Transverse colon (tissue), 4 donors: Measurements from ENCODE around the gene RP9. TPM values are rescaled to one million over a fixed set of nuclear protein-coding genes. Genes with fewer than 3 reads are reported as not detected.
A peak's percentile ranks its signal among the peaks of the same experiment; 100 is the strongest.

Experiments
- DNase-seq: peaks from one replicate; pipeline ENCODE4 v3.0.0-alpha.2; 2019
- H3K27ac ChIP-seq, 4 donors: fragments of 200-600 bp; sonication (generic); 2 replicates each; pipeline ENCODE4 v1.5.1; 2016 to 2018; ENCODE audit warnings: inconsistent platforms in 4 of 4
- H3K27me3 ChIP-seq: fragments of 200-600 bp; sonication (generic); 2 replicates; pipeline ENCODE4 v1.5.1; 2017; ENCODE audit warnings: inconsistent platforms
- H3K36me3 ChIP-seq, 4 donors: fragments of 200-600 bp; sonication (generic); 2 replicates each; pipeline ENCODE4 v1.5.1; 2017 to 2019; ENCODE audit warnings: inconsistent platforms in 4 of 4
- H3K4me1 ChIP-seq, 4 donors: fragments of 200-600 bp; sonication (generic); 2 replicates each; pipeline ENCODE4 v1.5.1; 2017 to 2020; ENCODE audit warnings: inconsistent platforms in 4 of 4
- H3K4me3 ChIP-seq, 4 donors: fragments of 200-600 bp; sonication (generic); 1 replicate in 1 of 4; 2 replicates in 3 of 4; pipeline versions ENCODE4 v1.5.1 to v1.6.1; 2017 to 2019; ENCODE audit warnings: inconsistent platforms in 4 of 4
- H3K9me3 ChIP-seq, 2 donors: fragments of 200-600 bp; sonication (generic); 2 replicates each; pipeline ENCODE4 v1.5.1; 2017 to 2019; ENCODE audit warnings: inconsistent platforms in 2 of 2
- EP300 ChIP-seq: sonication (generic); formaldehyde crosslinking; IDR thresholded peaks from one replicate; pipeline ENCODE4 v1.6.1; 2017; ENCODE audit warnings: antibody characterized with exemption, low read depth
- POLR2A ChIP-seq: fragments of 450-650 bp; IDR thresholded peaks from one replicate; pipeline ENCODE4 v1.6.1; 2016; ENCODE audit warnings: antibody characterized with exemption, mild to moderate bottlenecking, moderate library complexity
- POLR2AphosphoS5 ChIP-seq, 3 donors: sonication (generic); formaldehyde crosslinking; IDR thresholded peaks; one replicate each; pipeline ENCODE4 v1.6.1; 2016; ENCODE audit warnings: antibody characterized with exemption in 3 of 3
- WGBS, 2 donors: methylation state at CpG; one replicate each; pipeline ENCODE4 v1.1.5; 2018; ENCODE audit warnings: low coverage in 1 of 2; 5-methylcytosine and 5-hydroxymethylcytosine counted together
- in situ Hi-C, 4 donors: fragments of 200-750 bp; cut with MboI; loops; one replicate each; pipeline versions ENCODE4 v1.15.0 to v1.15.1; 2017; ENCODE audit warnings: low sequenced_read_pairs in 3 of 4, low pct_ligation_motif_present in 1 of 4, low pct_unique_long_range_greater_than_20kb in 1 of 4
- intact Hi-C: fragments of 100-400 bp; cut with DNase I; formaldehyde crosslinking; loops from one replicate; pipeline ENCODE4 v1.15.1; 2023; ENCODE audit warnings: low total_unique reads
- total RNA-seq, 4 donors: library from RNA; depleted of rRNA; stranded (reverse); fragments of >200 nt; gene quantifications; one replicate each; pipeline ENCODE4 v1.1.0, GENCODE V29; 2016
- TF ChIP-seq, protein P1 (sequence below), 5 experiments: fragments of 200-600 bp in 3 of 5; fragments of 450-650 bp in 2 of 5; sonication (generic) in 3 of 5; IDR thresholded peaks; 1 replicate in 2 of 5; 2 replicates in 3 of 5; pipeline ENCODE4 v1.5.1; 2016 to 2017; ENCODE audit warnings: antibody characterized with exemption in 5 of 5, inconsistent platforms in 3 of 5, mild to moderate bottlenecking in 2 of 5, moderate library complexity in 1 of 5

RP9 gene, protein sequence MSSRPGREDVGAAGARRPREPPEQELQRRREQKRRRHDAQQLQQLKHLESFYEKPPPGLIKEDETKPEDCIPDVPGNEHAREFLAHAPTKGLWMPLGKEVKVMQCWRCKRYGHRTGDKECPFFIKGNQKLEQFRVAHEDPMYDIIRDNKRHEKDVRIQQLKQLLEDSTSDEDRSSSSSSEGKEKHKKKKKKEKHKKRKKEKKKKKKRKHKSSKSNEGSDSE
- 10 to 100 TPM in 3 of 4 donors, 1 to 10 TPM in 1; 2.0 to 55.7 (median 14.6) TPM for total RNA-seq

DNA sequence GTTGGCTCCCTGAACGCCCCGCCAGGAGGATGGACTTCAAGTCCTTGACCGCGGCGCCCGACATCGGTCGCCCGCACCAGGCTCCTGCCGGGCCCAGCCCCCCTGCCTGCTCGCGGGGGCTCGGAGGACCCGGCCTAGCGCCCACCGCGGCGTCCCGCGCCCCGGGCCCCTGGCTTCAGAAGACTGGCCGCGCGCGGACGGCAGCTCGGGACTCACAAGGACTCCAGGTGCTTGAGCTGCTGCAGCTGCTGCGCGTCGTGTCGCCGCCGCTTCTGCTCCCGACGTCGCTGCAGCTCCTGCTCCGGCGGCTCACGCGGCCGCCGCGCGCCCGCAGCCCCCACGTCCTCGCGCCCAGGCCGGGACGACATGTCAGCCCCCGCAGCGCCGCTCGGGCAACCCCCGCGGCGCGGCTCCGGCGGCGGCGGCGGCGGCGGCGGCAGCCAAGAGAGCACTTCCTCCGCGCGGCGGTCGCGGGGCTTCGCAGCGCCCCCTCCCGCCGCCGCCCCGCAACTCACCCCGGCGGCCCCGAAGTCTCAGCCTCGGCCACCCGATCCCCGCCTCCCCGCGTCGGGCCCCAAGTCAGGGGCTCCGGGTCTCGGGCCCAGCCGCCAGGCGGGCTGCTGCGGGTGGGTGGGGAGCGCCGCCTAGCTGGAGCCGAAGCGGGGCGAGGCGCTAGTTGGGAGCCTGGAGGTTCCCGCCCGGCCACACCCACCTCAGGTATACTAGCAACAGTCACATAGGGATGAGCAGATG is at the start of gene RP9:
RP9 (minus strand) TSS at position 400 of the 753 bp plus-strand sequence; CDS start at position 368, 32 bp downstream.
- in situ Hi-C loops (loop anchor here in 1 of 4 donors (25.0 kb wide), 1 partner anchor 622 kb away; the partner anchor contains the start of genes AVL9 and LSM5), intact Hi-C loops (no loop called here)
- TF ChIP-seq EP300 (no peak), POLR2A (no peak), POLR2AphosphoS5 (IDR thresholded peaks at IDR 0.05) (no peak)
- TF ChIP-seq, protein P1, sequence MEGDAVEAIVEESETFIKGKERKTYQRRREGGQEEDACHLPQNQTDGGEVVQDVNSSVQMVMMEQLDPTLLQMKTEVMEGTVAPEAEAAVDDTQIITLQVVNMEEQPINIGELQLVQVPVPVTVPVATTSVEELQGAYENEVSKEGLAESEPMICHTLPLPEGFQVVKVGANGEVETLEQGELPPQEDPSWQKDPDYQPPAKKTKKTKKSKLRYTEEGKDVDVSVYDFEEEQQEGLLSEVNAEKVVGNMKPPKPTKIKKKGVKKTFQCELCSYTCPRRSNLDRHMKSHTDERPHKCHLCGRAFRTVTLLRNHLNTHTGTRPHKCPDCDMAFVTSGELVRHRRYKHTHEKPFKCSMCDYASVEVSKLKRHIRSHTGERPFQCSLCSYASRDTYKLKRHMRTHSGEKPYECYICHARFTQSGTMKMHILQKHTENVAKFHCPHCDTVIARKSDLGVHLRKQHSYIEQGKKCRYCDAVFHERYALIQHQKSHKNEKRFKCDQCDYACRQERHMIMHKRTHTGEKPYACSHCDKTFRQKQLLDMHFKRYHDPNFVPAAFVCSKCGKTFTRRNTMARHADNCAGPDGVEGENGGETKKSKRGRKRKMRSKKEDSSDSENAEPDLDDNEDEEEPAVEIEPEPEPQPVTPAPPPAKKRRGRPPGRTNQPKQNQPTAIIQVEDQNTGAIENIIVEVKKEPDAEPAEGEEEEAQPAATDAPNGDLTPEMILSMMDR (IDR thresholded peaks at IDR 0.05): peak; percentile 14 to 65 (median 59)

DNA sequence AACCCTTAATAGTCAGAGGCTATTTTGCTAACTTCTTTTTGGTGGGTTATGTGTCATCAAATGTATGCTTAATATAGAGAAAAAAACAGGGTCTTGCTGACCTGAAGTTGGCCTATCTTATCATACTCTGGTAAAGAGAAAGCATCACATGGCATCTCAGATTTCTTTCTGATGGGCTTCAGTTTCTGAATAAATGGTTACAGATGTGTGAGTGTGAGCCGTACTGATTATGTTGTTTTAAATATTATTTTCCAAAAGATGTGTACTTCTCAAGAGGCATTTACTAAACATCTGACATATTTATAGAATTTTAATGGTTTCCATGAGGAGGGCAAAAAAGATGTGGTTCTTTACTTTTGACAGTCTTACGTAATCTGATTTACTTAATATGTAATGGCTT is 48.6 kb upstream of the RP9 start:
- TF ChIP-seq, protein P1 (IDR thresholded peaks at IDR 0.05): no peak
- TF ChIP-seq EP300: no peak
- TF ChIP-seq POLR2A: no peak
- TF ChIP-seq POLR2AphosphoS5 (IDR thresholded peaks at IDR 0.05): no peak
- Histone ChIP-seq H3K27me3 (no peaks in the 10 kb centered on the region), H3K4me3 (no peak overlapping the region), H3K9me3 (no peaks in the 10 kb centered on the region), H3K36me3 (peaks cover 0 to 3% (median 0%) of the 10 kb centered on the region in 4 donors), H3K27ac (no peak overlapping the region), H3K4me1 (no peaks in the 10 kb centered on the region)
- DNase-seq: no peak
- intact Hi-C loops (no loop called here), in situ Hi-C loops (no loop called here)
- 50 to 95% methylated on average over 2 of the region's 2 CpGs for WGBS, 2 donors

More for the DNA sequence above, at the start of gene RP9:
- H3K4me3 ChIP-seq: peak within 1 kb of the TSS; percentile 63 to 100 (median 96)
- no peaks in the 10 kb centered on the region for H3K36me3 ChIP-seq
- H3K27me3 ChIP-seq: no peaks in the 10 kb centered on the region
- H3K9me3 ChIP-seq: no peaks in the 10 kb centered on the region
- peaks cover 17 to 47% (median 23%) of the 10 kb centered on the region in 4 donors for H3K4me1 ChIP-seq
- peak; percentile 69 for DNase-seq
- peak within 1 kb of the TSS; percentile 79 to 92 (median 91) for H3K27ac ChIP-seq
- 1% methylated on average over 23 of the region's 100 CpGs; no CpG with 5 or more reads in 1 of the 2 donors for WGBS, 2 donors

DNA sequence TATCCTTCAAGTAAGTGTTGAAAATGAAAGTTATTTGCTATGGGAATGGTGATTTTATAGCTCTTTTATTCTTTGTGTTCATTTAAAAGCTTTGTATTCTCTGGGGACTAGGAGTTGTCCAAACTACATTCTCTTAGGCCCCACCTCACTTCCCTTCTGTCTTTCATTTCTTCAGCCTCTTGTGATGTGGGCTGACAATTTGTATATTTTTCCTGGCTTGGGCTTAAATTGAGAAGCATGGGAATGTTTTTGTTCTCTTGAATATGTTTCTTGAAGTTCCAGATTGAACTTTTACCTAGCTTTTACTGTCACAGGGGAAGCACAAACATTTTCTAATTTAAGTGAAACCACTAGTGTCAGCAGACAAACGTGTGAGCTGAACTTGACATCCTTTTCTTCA is 48.1 kb upstream of the RP9 start:
- H3K4me3 ChIP-seq: no peak overlapping the region
- TF ChIP-seq POLR2A: no peak
- TF ChIP-seq POLR2AphosphoS5 (IDR thresholded peaks at IDR 0.05): no peak
- TF ChIP-seq, protein P1 (IDR thresholded peaks at IDR 0.05): no peak
- TF ChIP-seq EP300: no peak
- DNase-seq: no peak
- no peak overlapping the region for H3K27ac ChIP-seq
- H3K9me3 ChIP-seq: no peaks in the 10 kb centered on the region
- in situ Hi-C loops: no loop called here
- peaks cover 0 to 3% (median 0%) of the 10 kb centered on the region in 4 donors for H3K36me3 ChIP-seq
- no peaks in the 10 kb centered on the region for H3K27me3 ChIP-seq
- intact Hi-C loops: no loop called here
- WGBS, 2 donors: 22 to 33% methylated on average over 1 of the region's 1 CpG
- H3K4me1 ChIP-seq: no peaks in the 10 kb centered on the region

DNA sequence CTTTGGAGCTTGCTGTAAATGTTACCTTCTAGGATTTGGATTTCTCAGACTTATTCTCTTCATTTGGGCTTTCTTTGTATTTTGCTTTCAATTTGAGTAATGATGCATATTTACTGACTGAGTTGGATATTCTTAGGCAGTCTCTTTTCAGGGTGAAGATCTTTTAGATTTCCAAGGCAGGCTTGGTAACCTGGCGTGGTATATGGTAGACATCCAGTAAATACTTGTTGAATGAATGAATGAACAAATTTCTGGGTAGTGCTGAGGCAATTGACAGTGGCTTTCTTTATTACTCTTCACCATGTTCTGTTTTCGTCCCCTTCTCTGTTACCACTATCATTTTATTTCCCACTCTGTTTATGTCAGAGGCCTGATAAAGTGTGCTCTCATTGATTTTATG is 47.2 kb upstream of the RP9 start:
- no peak for DNase-seq
- Histone ChIP-seq H3K4me1 (no peaks in the 10 kb centered on the region), H3K27ac (no peak overlapping the region), H3K27me3 (no peaks in the 10 kb centered on the region), H3K9me3 (no peaks in the 10 kb centered on the region), H3K4me3 (no peak overlapping the region), H3K36me3 (peaks cover 0 to 3% (median 0%) of the 10 kb centered on the region in 4 donors)
- intact Hi-C loops (no loop called here), in situ Hi-C loops (no loop called here)
- TF ChIP-seq POLR2AphosphoS5 (IDR thresholded peaks at IDR 0.05) (no peak), POLR2A (no peak), EP300 (no peak)
- TF ChIP-seq, protein P1 (IDR thresholded peaks at IDR 0.05): no peak
- WGBS, 2 donors: 97 to 100% methylated on average over 2 of the region's 2 CpGs
